Testis (tissue), 2 donors: Measurements from ENCODE around the gene CEMP1.
"Not testable (repeated sequence)": the region's sequence is repeated elsewhere in the genome, so short reads cannot be mapped to it uniquely, and the experiment has no call there.

ENCODE experiments used
- CTCF ChIP-seq, 3 experiments: fragments of 450-650 bp in 2 of 3; fragments of 200-600 bp in 1 of 3; sonication (generic) in 1 of 3; IDR thresholded peaks; one replicate each; pipeline ENCODE4 v1.5.1; 2016 to 2019; ENCODE audit warnings: antibody characterized with exemption in 3 of 3, mild to moderate bottlenecking in 2 of 3, moderate library complexity in 1 of 3
- POLR2A ChIP-seq: fragments of 450-650 bp; IDR thresholded peaks from one replicate; pipeline ENCODE4 v1.6.1; 2017; ENCODE audit warnings: antibody characterized with exemption, mild to moderate bottlenecking, moderate library complexity

DNA sequence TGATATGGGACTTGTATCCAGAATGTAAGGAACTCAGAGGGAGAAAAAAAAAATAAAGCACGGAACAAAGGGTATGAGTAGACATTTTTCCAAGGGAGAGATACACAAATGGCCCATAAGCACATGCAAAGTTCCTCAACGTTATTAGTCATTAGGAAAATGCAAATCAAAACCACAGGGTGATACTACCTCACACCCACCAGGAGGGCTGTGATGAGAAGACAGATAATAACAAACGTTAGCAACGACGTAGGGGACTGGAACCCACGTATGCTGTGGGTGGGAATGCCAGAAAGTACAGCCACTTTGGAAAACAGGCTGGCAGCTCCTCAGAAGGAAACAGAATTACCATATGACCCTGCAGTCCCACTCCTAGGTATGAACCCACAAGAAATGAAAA, 41.5 kb upstream of the CEMP1 start:
- not testable (repeated sequence) for TF ChIP-seq CTCF (IDR thresholded peaks at IDR 0.05); POLR2A
